GM12878 (cell line): ENCODE results near the gene PHF14. TPM values are rescaled to one million over a fixed set of nuclear protein-coding genes. Genes with fewer than 3 reads are reported as not detected.

Experiments used
- ATAC-seq: fragments of 200-7000 bp; cut with Tn5 transposase; 3 replicates; pipeline ENCODE4 v1.9.1; 2020; ENCODE audit warnings: mild to moderate bottlenecking, moderate library complexity
- BruUV-seq: library from RNA; stranded (reverse); fragments of 400-500 nt; replicated peaks from 2 replicates; lab custom pipeline; 2021; lab: Mats Ljungman, UMichigan
- CTCF ChIA-PET: fragments of 300-600 bp; sonication (Branson Sonifier 250); formaldehyde crosslinking; extraction: SDS; loops from one replicate; lab custom pipeline; 2021; ENCODE audit warnings: inconsistent platforms; lab: Yijun Ruan, JAX
- POLR2A ChIA-PET: fragments of 350-600 bp; formaldehyde crosslinking; extraction: SDS; loops from one replicate; lab custom pipeline; 2021; ENCODE audit warnings: inconsistent platforms; lab: Charles Lee
- RAD21 ChIA-PET: fragments of 300-600 bp; sonication (Branson Sonifier 250); formaldehyde crosslinking; loops from one replicate; lab custom pipeline; 2023; ENCODE audit warnings: antibody characterized with exemption; ENCODE audit not compliant: unreplicated experiment; lab: Charles Lee
- SMC1A ChIA-PET: fragments of 300-600 bp; sonication (Branson Sonifier 250); formaldehyde crosslinking; loops from one replicate; lab custom pipeline; 2023; ENCODE audit not compliant: unreplicated experiment, uncharacterized antibody; lab: Charles Lee
- DNase-seq: peaks from one replicate; pipeline ENCODE4 v3.0.0-alpha.2; 2011; ENCODE audit warnings: low read depth, low spot score
- FAIRE-seq: peaks from 3 replicates; lab custom pipeline; 2011; peaks lifted over from hg19 to GRCh38; lab: Jason Lieb, UNC
- H2AFZ ChIP-seq: 2 replicates; pipeline ENCODE4 v1.6.0; 2011; ENCODE audit warnings: low read depth, low read length, control low read depth; ENCODE audit not compliant: control insufficient read depth
- H3K27ac ChIP-seq: 2 replicates; pipeline ENCODE4 v1.5.1; 2011; ENCODE audit warnings: control low read depth; ENCODE audit not compliant: control insufficient read depth, insufficient read depth
- H3K27me3 ChIP-seq, 2 experiments: replicated peaks in 1 of 2; 2 replicates each; pipeline versions ENCODE4 v1.6.0 to v1.6.1; 2011; ENCODE audit warnings: low read length in 1 of 2; ENCODE audit not compliant: control insufficient read depth in 2 of 2, insufficient read depth in 2 of 2
- H3K36me3 ChIP-seq, 2 experiments: 2 replicates each; pipeline ENCODE4 v1.5.1; 2011; ENCODE audit warnings: low read length in 1 of 2; ENCODE audit not compliant: control insufficient read depth in 2 of 2, insufficient read depth in 2 of 2
- H3K4me1 ChIP-seq: 2 replicates; pipeline ENCODE4 v1.6.1; 2011; ENCODE audit warnings: mild to moderate bottlenecking, low read length, moderate library complexity, mixed read lengths; ENCODE audit not compliant: control insufficient read depth, insufficient read depth
- H3K4me2 ChIP-seq: 2 replicates; pipeline ENCODE4 v1.6.0; 2011; ENCODE audit warnings: control low read depth; ENCODE audit not compliant: control insufficient read depth, insufficient read depth
- H3K4me3 ChIP-seq: fragments of 200-600 bp; sonication (generic); 2 replicates; pipeline ENCODE4 v1.5.1; 2016
- H3K79me2 ChIP-seq: 2 replicates; pipeline ENCODE4 v1.6.0; 2011; ENCODE audit warnings: low read length; ENCODE audit not compliant: control insufficient read depth, insufficient read depth
- H3K9ac ChIP-seq: 2 replicates; pipeline ENCODE4 v1.8.0; 2011; ENCODE audit warnings: low read length, control low read depth, mixed read lengths; ENCODE audit not compliant: control insufficient read depth, insufficient read depth
- H3K9me3 ChIP-seq: replicated peaks from 3 replicates; pipeline ENCODE4 v1.5.1; 2011; ENCODE audit warnings: mild to moderate bottlenecking, low read length; ENCODE audit not compliant: control insufficient read depth, insufficient read depth
- H4K20me1 ChIP-seq: 2 replicates; pipeline ENCODE4 v1.6.0; 2011; ENCODE audit not compliant: control insufficient read depth, insufficient read depth
- BCL11A ChIP-seq: IDR thresholded peaks from 2 replicates; pipeline ENCODE4 v1.6.1; 2011; ENCODE audit warnings: low read depth, low read length
- BHLHE40 ChIP-seq, 2 experiments: fragments of 450-650 bp in 1 of 2; IDR thresholded peaks; 2 replicates each; pipeline ENCODE4 v1.6.1; 2011 to 2017; ENCODE audit warnings: low read depth in 2 of 2, borderline replicate concordance in 1 of 2, improper control_type of control experiment in 1 of 2, low read length in 1 of 2, mild to moderate bottlenecking in 1 of 2
- BRCA1 ChIP-seq: IDR thresholded peaks from 2 replicates; pipeline ENCODE4 v1.6.1; 2011; ENCODE audit warnings: low read depth, low read length, improper control_type of control experiment
- CREM ChIP-seq: IDR thresholded peaks from 2 replicates; pipeline ENCODE4 v1.6.1; 2014; ENCODE audit warnings: antibody characterized with exemption, low read depth
- EZH2 ChIP-seq: IDR thresholded peaks from 2 replicates; pipeline ENCODE4 v1.6.1; 2012; ENCODE audit warnings: low read depth, mild to moderate bottlenecking, control low read depth, inconsistent platforms, low read length, borderline replicate concordance; ENCODE audit not compliant: control insufficient read depth
- IKZF1 ChIP-seq: fragments of 450-650 bp; conservative IDR thresholded peaks from 2 replicates; pipeline ENCODE4 v1.6.1; 2017; ENCODE audit warnings: antibody characterized with exemption, mild to moderate bottlenecking
- MLLT1 ChIP-seq: fragments of 450-650 bp; IDR thresholded peaks from 2 replicates; pipeline ENCODE4 v1.6.1; 2016; ENCODE audit warnings: mild to moderate bottlenecking
- NFYA ChIP-seq: IDR thresholded peaks from 2 replicates; pipeline ENCODE4 v1.6.1; 2011; ENCODE audit warnings: low read depth, mild to moderate bottlenecking, low read length, improper control_type of control experiment, borderline replicate concordance
- PAX8 ChIP-seq: fragments of 450-650 bp; IDR thresholded peaks from 2 replicates; pipeline ENCODE4 v1.6.1; 2017; ENCODE audit warnings: mild to moderate bottlenecking, moderate library complexity
- POLR2AphosphoS5 ChIP-seq: IDR thresholded peaks from 2 replicates; pipeline ENCODE4 v1.6.1; 2011; ENCODE audit warnings: mild to moderate bottlenecking, low read length, inconsistent platforms
- RAD21 ChIP-seq: IDR thresholded peaks from 2 replicates; pipeline ENCODE4 v1.6.1; 2011; ENCODE audit warnings: mild to moderate bottlenecking, low read depth, low read length, moderate library complexity; ENCODE audit not compliant: insufficient read depth
- SREBF2 ChIP-seq: IDR thresholded peaks from 2 replicates; pipeline ENCODE4 v1.6.1; 2012; ENCODE audit warnings: mild to moderate bottlenecking, low read length
- ZNF384 ChIP-seq: IDR thresholded peaks from 2 replicates; pipeline ENCODE4 v1.6.1; 2012; ENCODE audit warnings: low read depth, mild to moderate bottlenecking, low read length, improper control_type of control experiment, borderline replicate concordance
- WGBS: methylation state at CpG from one replicate; pipeline ENCODE4 v1.1.6; 2016; ENCODE audit warnings: low lambda C conversion rate; ENCODE audit not compliant: insufficient replicate concordance, insufficient coverage; ENCODE audit errors: missing lambda C conversion rate; 5-methylcytosine and 5-hydroxymethylcytosine counted together
- in situ Hi-C: fragments of 300-500 bp; cut with MboI; formaldehyde crosslinking; loops from 9 replicates; pipeline ENCODE4 v1.14.3; 2018; ENCODE audit warnings: mixed read lengths
- intact Hi-C: fragments of 100-400 bp; cut with micrococcal nuclease; formaldehyde crosslinking; loops from one replicate; pipeline ENCODE4 v1.14.2; 2022; ENCODE audit not compliant: unreplicated experiment
- polyA plus RNA-seq, 11 experiments: library from polyadenylated mRNA; depleted of rRNA in 4 of 11; unstranded in 6 of 11; stranded (reverse) in 5 of 11; fragments of >200 nt; fragmentation: Nextera tagmentation in 4 of 11; fragmentation: Illumina TruSeq in 1 of 11; extraction: Ambion mirVana in 4 of 11; extraction: Trizol in 1 of 11; gene quantifications; 1 replicate in 1 of 11; 2 replicates in 10 of 11; pipeline versions ENCODE4 v1.2.1 to v1.2.3, GENCODE V29; 2011 to 2016; ENCODE audit warnings: inconsistent platforms in 2 of 11, missing spikeins in 2 of 11, low read depth in 1 of 11
- total RNA-seq, 4 experiments: library from RNA; depleted of rRNA in 3 of 4; stranded (reverse); fragments of >200 nt in 3 of 4; fragmentation: Illumina TruSeq in 1 of 4; extraction: Trizol in 1 of 4; gene quantifications; 2 replicates each; pipeline versions ENCODE4 v1.2.1 to v1.2.3, GENCODE V29; 2013 to 2021
- TF ChIP-seq, protein P1 (sequence below): fragments of 450-650 bp; formaldehyde crosslinking; IDR thresholded peaks from 2 replicates; pipeline ENCODE4 v1.5.0; 2022; ENCODE audit warnings: mild to moderate bottlenecking, missing genetic modification characterization

PHF14 gene
- total and polyA plus RNA-seq, 10 of the 15 experiments (the other 5 are each of a cell fraction or from before 2014, with no cell fraction given), result 21.3 to 47.1 (median 29.9) TPM

GRCh38 chr7:11135573-11135972, 161.9 kb downstream of the PHF14 start:
- in situ Hi-C loops, result no loop called here
- no TSS peak for BruUV-seq
- 86% methylated on average over 3 of the region's 3 CpGs for WGBS

DNA sequence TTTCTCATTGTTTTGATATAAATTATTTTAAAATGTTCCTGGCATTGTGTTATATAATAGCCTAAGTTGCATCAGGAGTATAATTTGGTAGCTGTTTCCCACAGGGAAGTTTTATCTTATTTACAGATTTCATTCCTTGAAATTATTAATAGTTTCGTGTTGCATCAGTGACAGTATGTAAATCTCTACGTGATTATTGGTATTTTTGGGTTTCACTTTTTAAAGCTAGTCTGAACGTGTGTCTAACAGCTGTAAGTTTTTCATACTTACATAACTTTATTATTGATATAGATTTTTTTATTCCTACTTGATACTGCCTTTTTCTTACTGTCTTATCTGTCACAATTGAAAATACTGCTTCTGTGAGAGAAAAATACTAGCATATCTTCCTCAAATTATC, 167.9 kb downstream of the PHF14 start:
- ATAC-seq (no peak), FAIRE-seq (no peak), DNase-seq (no peak)
- intact Hi-C loops (no loop called here), in situ Hi-C loops (no loop called here)
- Histone ChIP-seq H3K9me3 (no peaks in the 10 kb centered on the region), H3K4me1 (no peaks in the 10 kb centered on the region), H3K27ac (no peak overlapping the region), H3K36me3 (no peaks in the 10 kb centered on the region), H3K9ac (no peak overlapping the region), H3K27me3 (no peaks in the 10 kb centered on the region), H2AFZ (no peak overlapping the region), H3K4me3 (no peak overlapping the region), H3K79me2 (no peaks in the 10 kb centered on the region), H4K20me1 (no peaks in the 10 kb centered on the region), H3K4me2 (no peak overlapping the region)
- SMC1A ChIA-PET, result interaction anchor here (0.9 to 1.0 kb wide), 3 partner anchors 15 to 75 kb away, joined by 3 to 5 read pairs (median 3); no protein-coding TSS in a partner anchor
- TF ChIP-seq BCL11A (no peak), BHLHE40 (IDR thresholded peaks at IDR 0.05; ENCODE audit: borderline replicate concordance in 1 of 2, low read depth in 2 of 2, low read length in 1 of 2) (no peak), MLLT1 (no peak), POLR2AphosphoS5 (no peak), CREM (no peak), NFYA (no peak), PAX8 (no peak), RAD21 (no peak), SREBF2 (no peak), EZH2 (no peak), ZNF384 (no peak)
- TF ChIP-seq, protein P1, sequence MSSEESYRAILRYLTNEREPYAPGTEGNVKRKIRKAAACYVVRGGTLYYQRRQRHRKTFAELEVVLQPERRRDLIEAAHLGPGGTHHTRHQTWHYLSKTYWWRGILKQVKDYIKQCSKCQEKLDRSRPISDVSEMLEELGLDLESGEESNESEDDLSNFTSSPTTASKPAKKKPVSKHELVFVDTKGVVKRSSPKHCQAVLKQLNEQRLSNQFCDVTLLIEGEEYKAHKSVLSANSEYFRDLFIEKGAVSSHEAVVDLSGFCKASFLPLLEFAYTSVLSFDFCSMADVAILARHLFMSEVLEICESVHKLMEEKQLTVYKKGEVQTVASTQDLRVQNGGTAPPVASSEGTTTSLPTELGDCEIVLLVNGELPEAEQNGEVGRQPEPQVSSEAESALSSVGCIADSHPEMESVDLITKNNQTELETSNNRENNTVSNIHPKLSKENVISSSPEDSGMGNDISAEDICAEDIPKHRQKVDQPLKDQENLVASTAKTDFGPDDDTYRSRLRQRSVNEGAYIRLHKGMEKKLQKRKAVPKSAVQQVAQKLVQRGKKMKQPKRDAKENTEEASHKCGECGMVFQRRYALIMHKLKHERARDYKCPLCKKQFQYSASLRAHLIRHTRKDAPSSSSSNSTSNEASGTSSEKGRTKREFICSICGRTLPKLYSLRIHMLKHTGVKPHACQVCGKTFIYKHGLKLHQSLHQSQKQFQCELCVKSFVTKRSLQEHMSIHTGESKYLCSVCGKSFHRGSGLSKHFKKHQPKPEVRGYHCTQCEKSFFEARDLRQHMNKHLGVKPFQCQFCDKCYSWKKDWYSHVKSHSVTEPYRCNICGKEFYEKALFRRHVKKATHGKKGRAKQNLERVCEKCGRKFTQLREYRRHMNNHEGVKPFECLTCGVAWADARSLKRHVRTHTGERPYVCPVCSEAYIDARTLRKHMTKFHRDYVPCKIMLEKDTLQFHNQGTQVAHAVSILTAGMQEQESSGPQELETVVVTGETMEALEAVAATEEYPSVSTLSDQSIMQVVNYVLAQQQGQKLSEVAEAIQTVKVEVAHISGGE, result no peak
- WGBS, result 68% methylated on average over 3 of the region's 3 CpGs
- POLR2A ChIA-PET, result interaction anchor here (1.0 kb wide), 1 partner anchor 201 kb away, joined by 3 read pairs; a partner anchor contains a TSS
- CTCF ChIA-PET, result interaction anchor here (1.1 kb wide), 1 partner anchor 14 kb away, joined by 3 read pairs; no protein-coding TSS in a partner anchor
- RAD21 ChIA-PET, result no interaction called here
- no TSS peak for BruUV-seq

More at GRCh38 chr7:11135573-11135972, 161.9 kb downstream of the PHF14 start:
- TF ChIP-seq IKZF1 (no peak), RAD21 (no peak), BRCA1 (no peak)
- DNase-seq, result no peak
- no peaks in the 10 kb centered on the region for H3K79me2 ChIP-seq
- no peaks in the 10 kb centered on the region for H4K20me1 ChIP-seq
- H3K4me3 ChIP-seq, result no peak overlapping the region
- RAD21 ChIA-PET, result no interaction called here
- no peaks in the 10 kb centered on the region for H3K4me1 ChIP-seq
- H3K4me2 ChIP-seq, result no peak overlapping the region
- H3K36me3 ChIP-seq, result no peaks in the 10 kb centered on the region
- SMC1A ChIA-PET, result interaction anchor here (0.8 to 1.2 kb wide), 2 partner anchors 16 kb away, joined by 3 read pairs; no protein-coding TSS in a partner anchor
- H3K27me3 ChIP-seq, result no peaks in the 10 kb centered on the region
- no peak overlapping the region for H2AFZ ChIP-seq
- no peaks in the 10 kb centered on the region for H3K9me3 ChIP-seq
- H3K27ac ChIP-seq, result no peak overlapping the region
- CTCF ChIA-PET, result interaction anchor here (0.6 to 1.2 kb wide), 2 partner anchors 9 to 38 kb away, joined by 3 to 5 read pairs; no protein-coding TSS in a partner anchor
- no peak for FAIRE-seq
- no peak overlapping the region for H3K9ac ChIP-seq
- no peak for ATAC-seq
- intact Hi-C loops, result no loop called here
- POLR2A ChIA-PET, result no interaction called here
